Measurements from ENCODE around the gene OAT.

Gene OAT

GRCh38 chr10:124418726-124419501 lies at the start of gene OAT:
OAT (minus strand) TSS chr10:124418923; CDS start chr10:124412171, 6,752 bp downstream.
- peak; percentile 96 for DNase-seq (ENCODE audit: low spot score)

GRCh38 chr10:124467165-124467564 lies 48.4 kb upstream of the OAT start:
- DNase-seq (ENCODE audit: low spot score): no peak

- DNase-seq (ENCODE audit: low spot score): no peak
Observed at GRCh38 chr10:124465777-124466488, 47.2 kb upstream of the OAT start.

GRCh38 chr10:124465003-124465776 lies 46.5 kb upstream of the OAT start:
- peak; percentile 5 for DNase-seq (ENCODE audit: low spot score)

GRCh38 chr10:124464028-124464965 lies 45.6 kb upstream of the OAT start:
- no peak for DNase-seq (ENCODE audit: low spot score)

- no peak for DNase-seq (ENCODE audit: low spot score)
Observed at GRCh38 chr10:124462348-124462695, 43.6 kb upstream of the OAT start.

- peak; percentile 86 for DNase-seq (ENCODE audit: low spot score)
Observed at GRCh38 chr10:124461642-124462347, 43.1 kb upstream of the OAT start, which contains the start of gene LHPP. LHPP (plus strand) TSS chr10:124461823; CDS start chr10:124461863, 40 bp downstream.

GRCh38 chr10:124460144-124460543 lies 41.4 kb upstream of the OAT start:
- no peak for DNase-seq (ENCODE audit: low spot score)

GRCh38 chr10:124459395-124459794 lies 40.7 kb upstream of the OAT start:
- DNase-seq (ENCODE audit: low spot score): no peak

GRCh38 chr10:124458889-124459288 lies 40.2 kb upstream of the OAT start:
- DNase-seq (ENCODE audit: low spot score): no peak

- DNase-seq (ENCODE audit: low spot score): no peak
Observed at GRCh38 chr10:124458473-124458872, 39.8 kb upstream of the OAT start.

GRCh38 chr10:124455441-124455840 lies 36.7 kb upstream of the OAT start:
- DNase-seq (ENCODE audit: low spot score): no peak

- DNase-seq (ENCODE audit: low spot score): no peak
Observed at GRCh38 chr10:124453960-124454610, 35.4 kb upstream of the OAT start.

GRCh38 chr10:124451276-124451675 lies 32.6 kb upstream of the OAT start:
- no peak for DNase-seq (ENCODE audit: low spot score)

GRCh38 chr10:124450783-124451057 lies 32.0 kb upstream of the OAT start:
- no peak for DNase-seq (ENCODE audit: low spot score)

- DNase-seq (ENCODE audit: low spot score): no peak
Observed at GRCh38 chr10:124450012-124450782, 31.5 kb upstream of the OAT start, which contains the start of gene NKX1-2. NKX1-2 (minus strand) TSS chr10:124450035; CDS start chr10:124449943, 92 bp downstream.

- no peak for DNase-seq (ENCODE audit: low spot score)
Observed at GRCh38 chr10:124449170-124450011, 30.7 kb upstream of the OAT start.

GRCh38 chr10:124448696-124449169 lies 30.0 kb upstream of the OAT start:
- DNase-seq (ENCODE audit: low spot score): no peak

All from CD4-positive, alpha-beta T cell treated with Interleukin-2 at 100 ng/mL for 4 hours (primary cell).